ENCODE results near the gene ZFP30. TPM values are rescaled to one million over a fixed set of nuclear protein-coding genes. Genes with fewer than 3 reads are reported as not detected.

The ZFP30 gene
- total RNA-seq, 1 experiment from 2014 or later: 7.7 TPM

DNA sequence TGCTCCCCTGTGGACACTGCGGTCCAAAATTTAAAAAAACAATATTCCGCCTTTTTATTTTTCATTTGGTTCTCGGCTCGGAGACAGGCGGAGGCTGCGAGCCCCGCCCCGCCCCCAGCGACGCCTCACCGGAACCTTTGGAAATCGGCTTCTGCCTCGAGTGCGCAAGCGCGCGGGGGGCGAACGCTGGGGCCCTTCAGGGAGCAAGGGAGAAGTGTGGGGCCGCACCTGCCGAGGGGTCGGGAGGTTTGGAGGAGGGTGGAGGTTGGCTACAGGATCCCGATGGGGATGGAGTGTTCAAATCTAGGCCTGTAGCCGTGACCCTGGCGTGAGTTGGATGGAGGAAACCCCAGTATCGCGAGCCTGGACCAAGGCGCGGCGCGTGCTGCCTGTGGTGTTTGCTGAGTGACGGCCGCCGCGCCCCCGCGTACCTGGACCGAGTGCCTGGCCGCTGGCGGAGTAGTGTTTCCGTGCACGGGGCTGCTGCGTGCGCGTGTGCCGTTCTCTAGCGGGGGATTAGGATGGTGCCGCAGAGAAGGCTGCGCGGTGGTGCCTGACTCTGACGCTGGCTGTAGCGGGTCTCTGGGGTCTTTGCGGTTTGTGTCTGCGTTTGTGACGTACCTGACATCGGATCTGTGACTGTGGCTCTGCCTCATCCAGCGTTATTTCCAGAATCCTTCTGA, 565 bp upstream of the ZFP30 start:
- POLR2A ChIA-PET: no interaction called here
- CTCF ChIA-PET: no interaction called here
- peak overlapping the region; percentile 82 for H3K4me3 Mint-ChIP-seq
- no peaks in the 10 kb centered on the region for H3K36me3 Mint-ChIP-seq
- peaks cover 40% of the 10 kb centered on the region for H3K27me3 Mint-ChIP-seq (ENCODE audit: low read depth)
- peaks cover 17% of the 10 kb centered on the region for H3K4me1 Mint-ChIP-seq
- no peaks in the 10 kb centered on the region for H3K9me3 Mint-ChIP-seq
- peak; percentile 82 for ATAC-seq
- peak overlapping the region; percentile 92 for H3K27ac Mint-ChIP-seq
- peak; percentile 82 for DNase-seq (ENCODE audit: low spot score)
- TF ChIP-seq CBFB (CRISPR knock-in tag; IDR thresholded peaks at IDR 0.05; ENCODE audit: low read depth): no peak
- no peak for TF ChIP-seq TP53 (CRISPR knock-in tag; IDR thresholded peaks at IDR 0.05)
- TF ChIP-seq, protein P1, sequence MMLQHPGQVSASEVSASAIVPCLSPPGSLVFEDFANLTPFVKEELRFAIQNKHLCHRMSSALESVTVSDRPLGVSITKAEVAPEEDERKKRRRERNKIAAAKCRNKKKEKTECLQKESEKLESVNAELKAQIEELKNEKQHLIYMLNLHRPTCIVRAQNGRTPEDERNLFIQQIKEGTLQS (CRISPR knock-in tag; conservative IDR thresholded peaks at IDR 0.05): no peak
- TF ChIP-seq, protein P2, sequence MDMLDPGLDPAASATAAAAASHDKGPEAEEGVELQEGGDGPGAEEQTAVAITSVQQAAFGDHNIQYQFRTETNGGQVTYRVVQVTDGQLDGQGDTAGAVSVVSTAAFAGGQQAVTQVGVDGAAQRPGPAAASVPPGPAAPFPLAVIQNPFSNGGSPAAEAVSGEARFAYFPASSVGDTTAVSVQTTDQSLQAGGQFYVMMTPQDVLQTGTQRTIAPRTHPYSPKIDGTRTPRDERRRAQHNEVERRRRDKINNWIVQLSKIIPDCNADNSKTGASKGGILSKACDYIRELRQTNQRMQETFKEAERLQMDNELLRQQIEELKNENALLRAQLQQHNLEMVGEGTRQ (CRISPR knock-in tag; IDR thresholded peaks at IDR 0.05): no peak
- TF ChIP-seq SOX15 (CRISPR knock-in tag; IDR thresholded peaks at IDR 0.05): no peak
- TF ChIP-seq EMX1 (CRISPR knock-in tag; IDR thresholded peaks at IDR 0.05): no peak
- TF ChIP-seq, protein P3, sequence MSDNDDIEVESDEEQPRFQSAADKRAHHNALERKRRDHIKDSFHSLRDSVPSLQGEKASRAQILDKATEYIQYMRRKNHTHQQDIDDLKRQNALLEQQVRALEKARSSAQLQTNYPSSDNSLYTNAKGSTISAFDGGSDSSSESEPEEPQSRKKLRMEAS (CRISPR knock-in tag; IDR thresholded peaks at IDR 0.05): peak; percentile 78; the same call in 1 of the 2 replicates
- no peak for TF ChIP-seq ZNF219 (CRISPR knock-in tag; IDR thresholded peaks at IDR 0.05; ENCODE audit: borderline replicate concordance)
- TF ChIP-seq KAT7 (CRISPR knock-in tag; IDR thresholded peaks at IDR 0.05; ENCODE audit: borderline replicate concordance): no peak
- TF ChIP-seq, protein P4, sequence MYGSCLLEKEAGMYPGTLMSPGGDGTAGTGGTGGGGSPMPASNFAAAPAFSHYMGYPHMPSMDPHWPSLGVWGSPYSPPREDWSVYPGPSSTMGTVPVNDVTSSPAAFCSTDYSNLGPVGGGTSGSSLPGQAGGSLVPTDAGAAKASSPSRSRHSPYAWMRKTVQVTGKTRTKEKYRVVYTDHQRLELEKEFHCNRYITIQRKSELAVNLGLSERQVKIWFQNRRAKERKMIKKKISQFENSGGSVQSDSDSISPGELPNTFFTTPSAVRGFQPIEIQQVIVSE (CRISPR knock-in tag; IDR thresholded peaks at IDR 0.05; ENCODE audit: borderline replicate concordance): no peak
- no peak for TF ChIP-seq TEAD1 (CRISPR knock-in tag; IDR thresholded peaks at IDR 0.05)
- TF ChIP-seq FOXJ3 (CRISPR knock-in tag; IDR thresholded peaks at IDR 0.05; ENCODE audit: borderline replicate concordance): no peak
- TF ChIP-seq GABPB1 (CRISPR knock-in tag; IDR thresholded peaks at IDR 0.05): no peak; the same call in 1 of the 2 replicates
- TF ChIP-seq, protein P5, sequence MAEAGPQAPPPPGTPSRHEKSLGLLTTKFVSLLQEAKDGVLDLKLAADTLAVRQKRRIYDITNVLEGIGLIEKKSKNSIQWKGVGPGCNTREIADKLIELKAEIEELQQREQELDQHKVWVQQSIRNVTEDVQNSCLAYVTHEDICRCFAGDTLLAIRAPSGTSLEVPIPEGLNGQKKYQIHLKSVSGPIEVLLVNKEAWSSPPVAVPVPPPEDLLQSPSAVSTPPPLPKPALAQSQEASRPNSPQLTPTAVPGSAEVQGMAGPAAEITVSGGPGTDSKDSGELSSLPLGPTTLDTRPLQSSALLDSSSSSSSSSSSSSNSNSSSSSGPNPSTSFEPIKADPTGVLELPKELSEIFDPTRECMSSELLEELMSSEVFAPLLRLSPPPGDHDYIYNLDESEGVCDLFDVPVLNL (CRISPR knock-in tag; IDR thresholded peaks at IDR 0.05; ENCODE audit: borderline replicate concordance, low read depth): no peak; the same call in 1 of the 2 replicates
- no peak for TF ChIP-seq OVOL2 (CRISPR knock-in tag; IDR thresholded peaks at IDR 0.05; ENCODE audit: borderline replicate concordance)
- TF ChIP-seq, protein P6, sequence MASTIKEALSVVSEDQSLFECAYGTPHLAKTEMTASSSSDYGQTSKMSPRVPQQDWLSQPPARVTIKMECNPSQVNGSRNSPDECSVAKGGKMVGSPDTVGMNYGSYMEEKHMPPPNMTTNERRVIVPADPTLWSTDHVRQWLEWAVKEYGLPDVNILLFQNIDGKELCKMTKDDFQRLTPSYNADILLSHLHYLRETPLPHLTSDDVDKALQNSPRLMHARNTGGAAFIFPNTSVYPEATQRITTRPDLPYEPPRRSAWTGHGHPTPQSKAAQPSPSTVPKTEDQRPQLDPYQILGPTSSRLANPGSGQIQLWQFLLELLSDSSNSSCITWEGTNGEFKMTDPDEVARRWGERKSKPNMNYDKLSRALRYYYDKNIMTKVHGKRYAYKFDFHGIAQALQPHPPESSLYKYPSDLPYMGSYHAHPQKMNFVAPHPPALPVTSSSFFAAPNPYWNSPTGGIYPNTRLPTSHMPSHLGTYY (CRISPR knock-in tag; IDR thresholded peaks at IDR 0.05): no peak
- no peak for TF ChIP-seq NR1H2 (CRISPR knock-in tag; IDR thresholded peaks at IDR 0.05)
- TF ChIP-seq STAT6 (CRISPR knock-in tag; conservative IDR thresholded peaks at IDR 0.05; ENCODE audit: low read depth): no peak
- TF ChIP-seq ELF4 (CRISPR knock-in tag; IDR thresholded peaks at IDR 0.05; ENCODE audit: low read depth): no peak
- no peak for TF ChIP-seq MXD4 (CRISPR knock-in tag; IDR thresholded peaks at IDR 0.05; ENCODE audit: borderline replicate concordance)
- TF ChIP-seq TEAD4 (CRISPR knock-in tag; IDR thresholded peaks at IDR 0.05): no peak
- no peak for TF ChIP-seq NR2C2 (CRISPR knock-in tag; IDR thresholded peaks at IDR 0.05)
- TF ChIP-seq ZNF121 (CRISPR knock-in tag; IDR thresholded peaks at IDR 0.05): no peak
- TF ChIP-seq NFE2L1 (CRISPR knock-in tag; IDR thresholded peaks at IDR 0.05): no peak
- TF ChIP-seq, protein P7, sequence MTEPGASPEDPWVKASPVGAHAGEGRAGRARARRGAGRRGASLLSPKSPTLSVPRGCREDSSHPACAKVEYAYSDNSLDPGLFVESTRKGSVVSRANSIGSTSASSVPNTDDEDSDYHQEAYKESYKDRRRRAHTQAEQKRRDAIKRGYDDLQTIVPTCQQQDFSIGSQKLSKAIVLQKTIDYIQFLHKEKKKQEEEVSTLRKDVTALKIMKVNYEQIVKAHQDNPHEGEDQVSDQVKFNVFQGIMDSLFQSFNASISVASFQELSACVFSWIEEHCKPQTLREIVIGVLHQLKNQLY (CRISPR knock-in tag; IDR thresholded peaks at IDR 0.05): no peak
- peak; percentile 77 for TF ChIP-seq ETV6 (CRISPR knock-in tag; IDR thresholded peaks at IDR 0.05)
- TF ChIP-seq, protein P8, sequence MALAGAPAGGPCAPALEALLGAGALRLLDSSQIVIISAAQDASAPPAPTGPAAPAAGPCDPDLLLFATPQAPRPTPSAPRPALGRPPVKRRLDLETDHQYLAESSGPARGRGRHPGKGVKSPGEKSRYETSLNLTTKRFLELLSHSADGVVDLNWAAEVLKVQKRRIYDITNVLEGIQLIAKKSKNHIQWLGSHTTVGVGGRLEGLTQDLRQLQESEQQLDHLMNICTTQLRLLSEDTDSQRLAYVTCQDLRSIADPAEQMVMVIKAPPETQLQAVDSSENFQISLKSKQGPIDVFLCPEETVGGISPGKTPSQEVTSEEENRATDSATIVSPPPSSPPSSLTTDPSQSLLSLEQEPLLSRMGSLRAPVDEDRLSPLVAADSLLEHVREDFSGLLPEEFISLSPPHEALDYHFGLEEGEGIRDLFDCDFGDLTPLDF (CRISPR knock-in tag; IDR thresholded peaks at IDR 0.05): 0 out of 2 replicates have a peak, but pooled peaks have one; percentile 10
- no peak for TF ChIP-seq RORB (CRISPR knock-in tag; IDR thresholded peaks at IDR 0.05)
- TF ChIP-seq IRF2 (CRISPR knock-in tag; IDR thresholded peaks at IDR 0.05; ENCODE audit: borderline replicate concordance, low read depth): no peak
- peak; percentile 81 for TF ChIP-seq FOXK1 (CRISPR knock-in tag; IDR thresholded peaks at IDR 0.05)
- no peak for TF ChIP-seq ATF1 (CRISPR knock-in tag; IDR thresholded peaks at IDR 0.05)

Measured in WTC11 (cell line).